GM23338 (cell line): ENCODE results near the gene ENOX1. TPM values are rescaled to one million over a fixed set of nuclear protein-coding genes. Genes with fewer than 3 reads are reported as not detected.

ENCODE experiments used
- ATAC-seq: fragments of 200-7000 bp; cut with Tn5 transposase; 3 replicates; pipeline ENCODE4 v1.9.1; 2020
- DNase-seq: peaks from one replicate; pipeline ENCODE4 v3.0.0-alpha.2; 2015; ENCODE audit warnings: low spot score
- H2AFZ ChIP-seq: fragments of 200-600 bp; sonication (generic); 2 replicates; pipeline ENCODE4 v1.8.0; 2016; ENCODE audit warnings: antibody characterized with exemption, mild to moderate bottlenecking, moderate library complexity
- H3F3A ChIP-seq: fragments of 200-600 bp; sonication (generic); replicated peaks from 2 replicates; pipeline ENCODE4 v1.8.0; 2017; ENCODE audit warnings: antibody characterized with exemption, mixed run types, low read depth
- H3K27ac ChIP-seq: fragments of 200-600 bp; sonication (generic); 2 replicates; pipeline ENCODE4 v1.6.1; 2016; ENCODE audit warnings: low read depth
- H3K27me3 ChIP-seq: fragments of 200-600 bp; sonication (generic); 2 replicates; pipeline ENCODE4 v1.8.0; 2016; ENCODE audit warnings: mild to moderate bottlenecking, mixed run types, moderate library complexity; ENCODE audit not compliant: insufficient read depth
- H3K36me3 ChIP-seq: fragments of 200-600 bp; sonication (generic); 2 replicates; pipeline ENCODE4 v1.8.0; 2016; ENCODE audit warnings: mild to moderate bottlenecking; ENCODE audit not compliant: insufficient read depth
- H3K4me1 ChIP-seq: fragments of 200-600 bp; sonication (generic); 2 replicates; pipeline ENCODE4 v1.8.0; 2016; ENCODE audit warnings: mild to moderate bottlenecking, moderate library complexity; ENCODE audit not compliant: insufficient read depth
- H3K4me2 ChIP-seq: fragments of 200-600 bp; sonication (generic); 2 replicates; pipeline ENCODE4 v1.7.1; 2017; ENCODE audit warnings: mixed run types
- H3K4me3 ChIP-seq: fragments of 200-600 bp; sonication (generic); 2 replicates; pipeline ENCODE4 v1.6.1; 2016; ENCODE audit warnings: mixed run types
- H3K79me2 ChIP-seq: fragments of 200-600 bp; sonication (generic); replicated peaks from 2 replicates; pipeline ENCODE4 v1.8.0; 2017; ENCODE audit warnings: mild to moderate bottlenecking; ENCODE audit not compliant: insufficient read depth
- H3K9me2 ChIP-seq: fragments of 200-600 bp; sonication (generic); 2 replicates; pipeline ENCODE4 v1.8.0; 2017; ENCODE audit not compliant: insufficient read depth
- H4K20me1 ChIP-seq: fragments of 200-600 bp; sonication (generic); replicated peaks from 2 replicates; pipeline ENCODE4 v1.8.0; 2017; ENCODE audit warnings: mild to moderate bottlenecking; ENCODE audit not compliant: insufficient read depth
- H3K27ac Mint-ChIP-seq: 2 replicates; pipeline ENCODE4 v1.8.0; 2020; ENCODE audit warnings: inconsistent platforms, mild to moderate bottlenecking, moderate library complexity, mixed read lengths
- H3K27me3 Mint-ChIP-seq: 3 replicates; pipeline ENCODE4 v1.8.0; 2022; ENCODE audit warnings: low read depth, mild to moderate bottlenecking, moderate library complexity, mixed read lengths, inconsistent platforms; ENCODE audit not compliant: insufficient read depth, poor library complexity
- H3K36me3 Mint-ChIP-seq: 3 replicates; pipeline ENCODE4 v1.8.0; 2021; ENCODE audit warnings: low read depth, mild to moderate bottlenecking, inconsistent platforms, moderate library complexity, mixed read lengths
- H3K4me1 Mint-ChIP-seq: 3 replicates; pipeline ENCODE4 v1.8.0; 2020; ENCODE audit warnings: mild to moderate bottlenecking, inconsistent platforms, mixed read lengths
- H3K4me3 Mint-ChIP-seq: 3 replicates; pipeline ENCODE4 v1.8.0; 2021; ENCODE audit warnings: moderate library complexity, mild to moderate bottlenecking, inconsistent platforms, mixed read lengths
- H3K9me3 Mint-ChIP-seq: 3 replicates; pipeline ENCODE4 v1.8.0; 2020; ENCODE audit warnings: moderate library complexity, mild to moderate bottlenecking, inconsistent platforms, mixed read lengths
- CTCF ChIP-seq, 2 experiments: fragments of 200-600 bp in 1 of 2; sonication (generic) in 1 of 2; conservative IDR thresholded peaks; 2 replicates each; pipeline versions ENCODE4 v1.5.1 to v1.6.1; 2016 to 2017; ENCODE audit warnings: antibody characterized with exemption in 2 of 2, low read depth in 2 of 2, mild to moderate bottlenecking in 2 of 2, moderate library complexity in 1 of 2
- EZH2 ChIP-seq: fragments of 200-600 bp; sonication (generic); IDR thresholded peaks from one replicate; pipeline ENCODE4 v1.8.0; 2017; ENCODE audit warnings: antibody characterized with exemption, mild to moderate bottlenecking, low read depth; ENCODE audit not compliant: unreplicated experiment
- EZH2phosphoT487 ChIP-seq: fragments of 200-600 bp; sonication (generic); IDR thresholded peaks from one replicate; pipeline ENCODE4 v1.8.1; 2018; ENCODE audit warnings: antibody characterized with exemption; ENCODE audit not compliant: unreplicated experiment
- POLR2AphosphoS5 ChIP-seq: IDR thresholded peaks from 2 replicates; pipeline ENCODE4 v1.6.1; 2016; ENCODE audit warnings: antibody characterized with exemption, low read depth
- REST ChIP-seq: IDR thresholded peaks from one replicate; pipeline ENCODE4 v1.6.1; 2018; ENCODE audit warnings: antibody characterized with exemption; ENCODE audit not compliant: unreplicated experiment
- STAT1 ChIP-seq: IDR thresholded peaks from one replicate; pipeline ENCODE4 v1.6.1; 2016; ENCODE audit warnings: antibody characterized with exemption; ENCODE audit not compliant: unreplicated experiment
- polyA plus RNA-seq: library from polyadenylated mRNA; unstranded; fragments of >200 nt; fragmentation: Nextera tagmentation; extraction: Ambion mirVana; gene quantifications from 2 replicates; pipeline ENCODE4 v1.2.1, GENCODE V29; 2016
- total RNA-seq: library from RNA; depleted of rRNA; stranded (reverse); fragments of >200 nt; shearing (Covaris generic); gene quantifications from 2 replicates; pipeline ENCODE4 v1.2.3, GENCODE V29; 2014

The ENOX1 gene
- total and polyA plus RNA-seq, 2 experiments from 2014 or later: 0.66 to 0.81 TPM

DNA sequence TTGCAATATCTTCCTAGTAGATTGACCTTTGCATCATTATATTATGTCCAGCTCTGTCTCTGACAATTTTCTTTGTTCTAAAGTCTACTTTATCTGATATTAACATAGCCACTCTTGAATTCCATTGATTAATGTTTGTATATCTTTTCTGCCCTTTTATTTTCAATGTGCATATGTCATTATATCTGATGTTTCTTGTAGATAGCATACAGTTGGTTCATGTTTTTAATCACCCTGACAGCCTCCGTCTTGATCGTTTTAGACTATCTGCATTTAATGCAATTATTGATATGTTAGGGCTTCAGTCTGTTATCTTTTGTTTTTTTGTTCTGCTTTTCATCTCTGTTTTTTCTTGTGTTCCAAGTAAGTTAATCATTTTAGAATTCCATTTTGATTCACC is 159.8 kb downstream of the ENOX1 start:
- no peak for ATAC-seq
- Mint-ChIP-seq H3K27me3 (no peaks in the 10 kb centered on the region), H3K27ac (no peak overlapping the region)

GRCh38 chr13:43614063-43614462 is 172.7 kb downstream of the ENOX1 start:
- no peak overlapping the region for H3K27ac Mint-ChIP-seq
- TF ChIP-seq POLR2AphosphoS5 (no peak), EZH2phosphoT487 (no peak), STAT1 (no peak), CTCF (conservative IDR thresholded peaks at IDR 0.05; ENCODE audit: low read depth in 2 of 2) (no peak), REST (no peak)
- Histone ChIP-seq H3K27ac (no peak overlapping the region), H3K27me3 (no peaks in the 10 kb centered on the region), H3F3A (no peaks in the 10 kb centered on the region), H3K4me2 (no peak overlapping the region), H3K9me2 (no peaks in the 10 kb centered on the region), H3K36me3 (no peaks in the 10 kb centered on the region), H3K4me3 (no peak overlapping the region), H3K79me2 (no peaks in the 10 kb centered on the region), H3K4me1 (no peaks in the 10 kb centered on the region), H2AFZ (no peak overlapping the region), H4K20me1 (no peaks in the 10 kb centered on the region)
- peaks cover 2% of the 10 kb centered on the region for H3K27me3 Mint-ChIP-seq
- DNase-seq: no peak
- no peaks in the 10 kb centered on the region for H3K36me3 Mint-ChIP-seq
- H3K4me1 Mint-ChIP-seq: peaks cover 4% of the 10 kb centered on the region
- 0 out of 3 replicates have a peak, but pooled peaks cover 3% of the 10 kb centered on the region for H3K9me3 Mint-ChIP-seq
- H3K4me3 Mint-ChIP-seq: no peak overlapping the region
- ATAC-seq: no peak

More for the DNA sequence above, 159.8 kb downstream of the ENOX1 start:
- no peaks in the 10 kb centered on the region for H4K20me1 ChIP-seq
- no peak overlapping the region for H3K27ac ChIP-seq
- no peaks in the 10 kb centered on the region for H3K4me1 ChIP-seq
- no peaks in the 10 kb centered on the region for H3K9me2 ChIP-seq
- H3F3A ChIP-seq: no peaks in the 10 kb centered on the region
- H3K27me3 ChIP-seq: no peaks in the 10 kb centered on the region
- no peak overlapping the region for H3K4me3 Mint-ChIP-seq
- H3K36me3 ChIP-seq: no peaks in the 10 kb centered on the region
- H3K9me3 Mint-ChIP-seq: 0 out of 3 replicates have a peak, but pooled peaks cover 4% of the 10 kb centered on the region
- no peak for DNase-seq
- no peaks in the 10 kb centered on the region for H3K79me2 ChIP-seq
- H2AFZ ChIP-seq: no peak overlapping the region
- H3K4me1 Mint-ChIP-seq: peaks cover 6% of the 10 kb centered on the region; the same call in 2 of the 3 replicates
- peaks cover 4% of the 10 kb centered on the region; the same call in 1 of the 3 replicates for H3K36me3 Mint-ChIP-seq
- TF ChIP-seq EZH2: no peak
- TF ChIP-seq STAT1: no peak
- H3K4me3 ChIP-seq: no peak overlapping the region
- no peak overlapping the region for H3K4me2 ChIP-seq
